HEK293 (cell line): Measurements from ENCODE around the gene FAM89B.

Source experiments
- CTCF ChIA-PET: fragments of 350-600 bp; formaldehyde crosslinking; extraction: SDS; loops from one replicate; lab custom pipeline; 2021; ENCODE audit warnings: antibody characterized with exemption; lab: Yijun Ruan, JAX
- POLR2A ChIA-PET: fragments of 300-600 bp; formaldehyde crosslinking; extraction: SDS; loops from one replicate; lab custom pipeline; 2020; ENCODE audit warnings: antibody characterized with exemption, inconsistent platforms; lab: Yijun Ruan, JAX
- H3K27ac ChIP-seq: fragments of 200-500 bp; sonication (Bioruptor generic); 2 replicates; pipeline ENCODE4 v1.5.1; 2014; ENCODE audit warnings: low read depth, low read length, control low read depth, inconsistent platforms; ENCODE audit errors: extremely low read depth
- H3K36me3 ChIP-seq, 2 experiments: fragments of 200-500 bp in 1 of 2; sonication (Bioruptor generic) in 1 of 2; 1 replicate in 1 of 2; 2 replicates in 1 of 2; pipeline ENCODE4 v1.5.1; 2014 to 2017; ENCODE audit warnings: inconsistent platforms in 2 of 2, low read length in 2 of 2; ENCODE audit not compliant: control insufficient read depth in 2 of 2, insufficient read depth in 1 of 2
- H3K4me1 ChIP-seq: fragments of 200-500 bp; sonication (Bioruptor generic); 2 replicates; pipeline ENCODE4 v1.5.1; 2014; ENCODE audit warnings: mild to moderate bottlenecking, low read length, inconsistent platforms; ENCODE audit not compliant: control insufficient read depth, insufficient read depth
- H3K4me3 ChIP-seq: 2 replicates; pipeline ENCODE4 v1.5.1; 2011; ENCODE audit warnings: low read depth, mild to moderate bottlenecking, control low read depth, low read length, moderate library complexity
- H3K9me3 ChIP-seq: fragments of 200-500 bp; sonication (Bioruptor generic); 2 replicates; pipeline ENCODE4 v1.5.1; 2014; ENCODE audit warnings: low read depth, low read length, inconsistent platforms; ENCODE audit not compliant: control insufficient read depth, insufficient read depth
- EGR2 ChIP-seq: fragments of 450-650 bp; formaldehyde crosslinking; IDR thresholded peaks from 2 replicates; pipeline ENCODE4 v1.5.1; 2016; ENCODE audit warnings: low read depth, missing biosample characterization, missing genetic modification characterization
- FEZF1 ChIP-seq: fragments of 450-650 bp; formaldehyde crosslinking; IDR thresholded peaks from 2 replicates; pipeline ENCODE4 v1.5.1; 2016; ENCODE audit warnings: missing biosample characterization, missing genetic modification characterization
- GLIS2 ChIP-seq: fragments of 450-650 bp; formaldehyde crosslinking; IDR thresholded peaks from 2 replicates; pipeline ENCODE4 v1.5.1; 2016; ENCODE audit warnings: missing biosample characterization, missing genetic modification characterization
- KLF10 ChIP-seq: fragments of 450-650 bp; IDR thresholded peaks from 2 replicates; pipeline ENCODE4 v1.5.1; 2018; ENCODE audit warnings: missing biosample characterization, mild to moderate bottlenecking, missing genetic modification characterization
- RBAK ChIP-seq: fragments of 450-650 bp; formaldehyde crosslinking; IDR thresholded peaks from 2 replicates; pipeline ENCODE4 v1.5.1; 2016; ENCODE audit warnings: missing biosample characterization, missing genetic modification characterization
- SCRT1 ChIP-seq: fragments of 450-650 bp; formaldehyde crosslinking; IDR thresholded peaks from 2 replicates; pipeline ENCODE4 v1.5.1; 2016; ENCODE audit warnings: missing biosample characterization, missing genetic modification characterization, borderline replicate concordance
- SCRT2 ChIP-seq: fragments of 450-650 bp; formaldehyde crosslinking; IDR thresholded peaks from 2 replicates; pipeline ENCODE4 v1.5.1; 2016; ENCODE audit warnings: missing biosample characterization, missing genetic modification characterization
- ZFHX2 ChIP-seq: fragments of 450-650 bp; formaldehyde crosslinking; conservative IDR thresholded peaks from 2 replicates; pipeline ENCODE4 v1.5.1; 2016; ENCODE audit warnings: missing biosample characterization, missing genetic modification characterization
- ZNF155 ChIP-seq: fragments of 450-650 bp; formaldehyde crosslinking; IDR thresholded peaks from 2 replicates; pipeline ENCODE4 v1.5.1; 2016; ENCODE audit warnings: missing biosample characterization, missing genetic modification characterization
- ZNF292 ChIP-seq: fragments of 450-650 bp; formaldehyde crosslinking; IDR thresholded peaks from 2 replicates; pipeline ENCODE4 v1.5.1; 2016; ENCODE audit warnings: low read depth, missing biosample characterization, missing genetic modification characterization, borderline replicate concordance
- ZNF510 ChIP-seq: fragments of 450-650 bp; formaldehyde crosslinking; IDR thresholded peaks from 2 replicates; pipeline ENCODE4 v1.5.1; 2018; ENCODE audit warnings: mild to moderate bottlenecking, missing genetic modification characterization, missing biosample characterization; ENCODE audit not compliant: insufficient replicate concordance
- ZNF558 ChIP-seq: fragments of 450-650 bp; formaldehyde crosslinking; IDR thresholded peaks from 2 replicates; pipeline ENCODE4 v1.5.1; 2016; ENCODE audit warnings: missing biosample characterization, missing genetic modification characterization
- ZNF571 ChIP-seq: fragments of 450-650 bp; formaldehyde crosslinking; IDR thresholded peaks from 2 replicates; pipeline ENCODE4 v1.5.0; 2017; ENCODE audit warnings: missing biosample characterization, missing genetic modification characterization
- ZNF654 ChIP-seq: fragments of 450-650 bp; formaldehyde crosslinking; IDR thresholded peaks from 2 replicates; pipeline ENCODE4 v1.5.1; 2016; ENCODE audit warnings: low read depth, missing biosample characterization, missing genetic modification characterization
- TF ChIP-seq, protein P1 (sequence below): fragments of 450-650 bp; formaldehyde crosslinking; IDR thresholded peaks from 2 replicates; pipeline ENCODE4 v1.5.1; 2017; ENCODE audit warnings: missing biosample characterization, missing genetic modification characterization
- TF ChIP-seq, protein P2 (sequence below): fragments of 450-650 bp; formaldehyde crosslinking; IDR thresholded peaks from 2 replicates; pipeline ENCODE4 v1.5.1; 2016; ENCODE audit warnings: missing biosample characterization, missing genetic modification characterization
- TF ChIP-seq, protein P3 (sequence below): fragments of 450-650 bp; formaldehyde crosslinking; IDR thresholded peaks from 2 replicates; pipeline ENCODE4 v1.5.1; 2016; ENCODE audit warnings: missing biosample characterization, missing genetic modification characterization
- TF ChIP-seq, protein P4 (sequence below): fragments of 450-650 bp; IDR thresholded peaks from 2 replicates; pipeline ENCODE4 v1.5.1; 2018; ENCODE audit warnings: missing biosample characterization, missing genetic modification characterization

The FAM89B gene

DNA sequence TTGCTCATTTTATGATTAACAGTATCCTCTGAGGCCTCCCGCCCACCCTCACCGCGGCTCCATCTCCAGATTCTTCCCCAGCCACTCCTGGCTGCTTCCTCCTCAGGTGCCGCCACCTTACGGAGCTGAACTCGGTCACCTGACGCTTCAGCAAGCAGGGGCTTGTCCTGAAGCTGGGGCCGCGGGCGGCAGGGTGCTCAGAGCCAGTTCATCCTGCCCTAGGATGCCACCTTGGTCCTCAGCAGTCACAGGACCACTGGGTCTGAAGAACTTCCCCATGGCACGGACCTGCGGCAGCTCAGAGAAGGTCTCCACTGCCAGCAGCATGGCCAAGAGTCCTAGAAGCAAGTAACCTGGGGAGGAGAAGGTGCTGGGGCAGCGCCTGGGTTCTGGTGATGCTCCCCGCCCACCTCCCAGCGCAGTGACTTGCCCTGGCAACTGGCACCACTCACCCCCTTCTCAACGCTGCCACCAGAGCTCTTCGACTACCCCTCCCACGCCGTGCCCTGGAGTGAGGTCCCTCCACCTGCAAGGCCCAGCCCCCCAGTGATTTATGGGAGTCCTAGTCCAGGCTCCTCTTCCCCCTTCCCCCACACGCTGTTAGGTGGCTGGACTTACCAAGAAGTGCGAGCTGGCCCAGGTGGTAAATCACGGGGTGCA lies 20.6 kb downstream of the FAM89B start:
- H3K4me3 ChIP-seq, result no peak overlapping the region

DNA sequence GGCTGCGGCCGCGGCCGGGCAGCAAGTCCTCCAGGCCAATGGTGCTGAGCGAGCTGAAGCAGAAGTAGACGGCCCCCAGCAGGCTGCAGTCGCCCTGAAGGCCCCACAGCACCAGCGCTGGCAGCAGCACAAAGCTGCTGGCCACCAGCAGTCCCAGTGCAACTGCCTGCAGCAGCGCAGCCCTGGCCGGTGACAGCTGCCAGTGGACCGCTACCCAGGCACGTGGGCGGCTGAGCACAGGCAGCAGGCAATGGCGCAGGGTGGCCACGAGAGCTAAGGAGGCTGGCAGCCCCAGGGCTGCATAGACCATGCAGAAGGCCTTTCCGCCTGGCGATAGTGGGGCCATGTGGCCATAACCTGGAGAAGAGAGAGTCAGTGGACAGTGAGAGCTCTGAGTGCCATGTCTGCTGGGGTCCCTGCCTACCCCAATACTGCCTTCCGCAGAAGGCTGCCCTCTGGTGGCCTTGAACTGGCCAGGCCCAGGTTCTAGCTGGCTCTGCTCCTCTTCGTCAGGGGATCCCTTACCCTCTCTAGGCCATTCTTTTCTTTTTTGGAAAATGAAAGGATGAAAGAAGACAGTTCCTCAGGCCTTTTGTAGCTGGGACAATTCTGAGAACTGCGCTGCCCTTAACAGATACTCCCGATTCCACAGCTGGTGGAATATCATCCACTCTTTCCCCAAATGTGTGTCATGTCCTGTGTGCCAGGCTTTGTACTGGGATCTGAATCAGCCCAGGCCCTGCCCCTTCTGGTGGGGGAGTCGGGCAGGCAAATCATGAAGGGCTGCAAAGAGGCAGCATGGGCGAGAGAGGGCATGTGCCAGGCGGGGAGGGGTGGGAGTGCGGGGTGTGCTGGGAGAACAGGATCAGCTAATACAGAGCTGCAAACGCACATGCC lies 21.4 kb downstream of the FAM89B start:
- H3K9me3 ChIP-seq, result no peaks in the 10 kb centered on the region
- TF ChIP-seq, protein P1, sequence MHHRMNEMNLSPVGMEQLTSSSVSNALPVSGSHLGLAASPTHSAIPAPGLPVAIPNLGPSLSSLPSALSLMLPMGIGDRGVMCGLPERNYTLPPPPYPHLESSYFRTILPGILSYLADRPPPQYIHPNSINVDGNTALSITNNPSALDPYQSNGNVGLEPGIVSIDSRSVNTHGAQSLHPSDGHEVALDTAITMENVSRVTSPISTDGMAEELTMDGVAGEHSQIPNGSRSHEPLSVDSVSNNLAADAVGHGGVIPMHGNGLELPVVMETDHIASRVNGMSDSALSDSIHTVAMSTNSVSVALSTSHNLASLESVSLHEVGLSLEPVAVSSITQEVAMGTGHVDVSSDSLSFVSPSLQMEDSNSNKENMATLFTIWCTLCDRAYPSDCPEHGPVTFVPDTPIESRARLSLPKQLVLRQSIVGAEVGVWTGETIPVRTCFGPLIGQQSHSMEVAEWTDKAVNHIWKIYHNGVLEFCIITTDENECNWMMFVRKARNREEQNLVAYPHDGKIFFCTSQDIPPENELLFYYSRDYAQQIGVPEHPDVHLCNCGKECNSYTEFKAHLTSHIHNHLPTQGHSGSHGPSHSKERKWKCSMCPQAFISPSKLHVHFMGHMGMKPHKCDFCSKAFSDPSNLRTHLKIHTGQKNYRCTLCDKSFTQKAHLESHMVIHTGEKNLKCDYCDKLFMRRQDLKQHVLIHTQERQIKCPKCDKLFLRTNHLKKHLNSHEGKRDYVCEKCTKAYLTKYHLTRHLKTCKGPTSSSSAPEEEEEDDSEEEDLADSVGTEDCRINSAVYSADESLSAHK (tag by site-specific recombination), result no peak
- TF ChIP-seq FEZF1 (tag by site-specific recombination) (no peak), ZNF558 (tag by site-specific recombination) (no peak), RBAK (tag by site-specific recombination) (no peak), EGR2 (tag by site-specific recombination) (no peak), ZNF571 (tag by site-specific recombination) (no peak), ZNF654 (tag by site-specific recombination) (0 out of 2 replicates have a peak, but pooled peaks have one; percentile 3), GLIS2 (tag by site-specific recombination) (0 out of 2 replicates have a peak, but pooled peaks have one; percentile 17), KLF10 (tag by site-specific recombination) (no peak), ZNF510 (tag by site-specific recombination) (no peak), ZNF155 (no peak), ZFHX2 (tag by site-specific recombination) (peak; percentile 18; the same call in 1 of the 2 replicates)
- TF ChIP-seq, protein P2, sequence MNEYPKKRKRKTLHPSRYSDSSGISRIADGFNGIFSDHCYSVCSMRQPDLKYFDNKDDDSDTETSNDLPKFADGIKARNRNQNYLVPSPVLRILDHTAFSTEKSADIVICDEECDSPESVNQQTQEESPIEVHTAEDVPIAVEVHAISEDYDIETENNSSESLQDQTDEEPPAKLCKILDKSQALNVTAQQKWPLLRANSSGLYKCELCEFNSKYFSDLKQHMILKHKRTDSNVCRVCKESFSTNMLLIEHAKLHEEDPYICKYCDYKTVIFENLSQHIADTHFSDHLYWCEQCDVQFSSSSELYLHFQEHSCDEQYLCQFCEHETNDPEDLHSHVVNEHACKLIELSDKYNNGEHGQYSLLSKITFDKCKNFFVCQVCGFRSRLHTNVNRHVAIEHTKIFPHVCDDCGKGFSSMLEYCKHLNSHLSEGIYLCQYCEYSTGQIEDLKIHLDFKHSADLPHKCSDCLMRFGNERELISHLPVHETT, result no peak
- TF ChIP-seq, protein P3, sequence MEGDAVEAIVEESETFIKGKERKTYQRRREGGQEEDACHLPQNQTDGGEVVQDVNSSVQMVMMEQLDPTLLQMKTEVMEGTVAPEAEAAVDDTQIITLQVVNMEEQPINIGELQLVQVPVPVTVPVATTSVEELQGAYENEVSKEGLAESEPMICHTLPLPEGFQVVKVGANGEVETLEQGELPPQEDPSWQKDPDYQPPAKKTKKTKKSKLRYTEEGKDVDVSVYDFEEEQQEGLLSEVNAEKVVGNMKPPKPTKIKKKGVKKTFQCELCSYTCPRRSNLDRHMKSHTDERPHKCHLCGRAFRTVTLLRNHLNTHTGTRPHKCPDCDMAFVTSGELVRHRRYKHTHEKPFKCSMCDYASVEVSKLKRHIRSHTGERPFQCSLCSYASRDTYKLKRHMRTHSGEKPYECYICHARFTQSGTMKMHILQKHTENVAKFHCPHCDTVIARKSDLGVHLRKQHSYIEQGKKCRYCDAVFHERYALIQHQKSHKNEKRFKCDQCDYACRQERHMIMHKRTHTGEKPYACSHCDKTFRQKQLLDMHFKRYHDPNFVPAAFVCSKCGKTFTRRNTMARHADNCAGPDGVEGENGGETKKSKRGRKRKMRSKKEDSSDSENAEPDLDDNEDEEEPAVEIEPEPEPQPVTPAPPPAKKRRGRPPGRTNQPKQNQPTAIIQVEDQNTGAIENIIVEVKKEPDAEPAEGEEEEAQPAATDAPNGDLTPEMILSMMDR (tag by site-specific recombination), result peak; percentile 68
- TF ChIP-seq, protein P4, sequence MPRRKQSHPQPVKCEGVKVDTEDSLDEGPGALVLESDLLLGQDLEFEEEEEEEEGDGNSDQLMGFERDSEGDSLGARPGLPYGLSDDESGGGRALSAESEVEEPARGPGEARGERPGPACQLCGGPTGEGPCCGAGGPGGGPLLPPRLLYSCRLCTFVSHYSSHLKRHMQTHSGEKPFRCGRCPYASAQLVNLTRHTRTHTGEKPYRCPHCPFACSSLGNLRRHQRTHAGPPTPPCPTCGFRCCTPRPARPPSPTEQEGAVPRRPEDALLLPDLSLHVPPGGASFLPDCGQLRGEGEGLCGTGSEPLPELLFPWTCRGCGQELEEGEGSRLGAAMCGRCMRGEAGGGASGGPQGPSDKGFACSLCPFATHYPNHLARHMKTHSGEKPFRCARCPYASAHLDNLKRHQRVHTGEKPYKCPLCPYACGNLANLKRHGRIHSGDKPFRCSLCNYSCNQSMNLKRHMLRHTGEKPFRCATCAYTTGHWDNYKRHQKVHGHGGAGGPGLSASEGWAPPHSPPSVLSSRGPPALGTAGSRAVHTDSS, result 0 out of 2 replicates have a peak, but pooled peaks have one; percentile 24
- no peaks in the 10 kb centered on the region for H3K4me1 ChIP-seq
- no peak overlapping the region for H3K27ac ChIP-seq
- CTCF ChIA-PET, result interaction anchor here (0.6 to 4.1 kb wide), 25 partner anchors 8 to 1011 kb away, joined by 3 to 46 read pairs (median 4); partner anchors contain the start of genes EHBP1L1, FAM89B, MAP3K11 and PCNX3
- H3K4me3 ChIP-seq, result no peak overlapping the region
- POLR2A ChIA-PET, result interaction anchor here (1.1 to 2.0 kb wide), 5 partner anchors 9 to 119 kb away, joined by 3 to 8 read pairs (median 6); partner anchors contain the start of genes FAM89B, KAT5 and PCNX3
- peaks cover 0 to 14% of the 10 kb centered on the region in 2 experiments; a peak in 1 of 3 replicates for H3K36me3 ChIP-seq

More for the DNA sequence above, 20.6 kb downstream of the FAM89B start:
- ChIA-PET POLR2A (interaction anchor here (1.1 to 2.0 kb wide), 4 partner anchors 10 to 22 kb away, joined by 3 to 8 read pairs (median 6); partner anchors contain the start of genes FAM89B and PCNX3), CTCF (interaction anchor here (0.6 to 4.1 kb wide), 19 partner anchors 11 to 519 kb away, joined by 3 to 46 read pairs (median 6); partner anchors contain the start of genes EHBP1L1, FAM89B, MAP3K11 and PCNX3)
- H3K9me3 ChIP-seq, result no peaks in the 10 kb centered on the region
- H3K27ac ChIP-seq, result no peak overlapping the region
- TF ChIP-seq SCRT2 (tag by site-specific recombination) (peak; percentile 72), SCRT1 (tag by site-specific recombination) (0 out of 2 replicates have a peak, but pooled peaks have one; percentile 65), ZNF292 (tag by site-specific recombination) (no peak)
- no peaks in the 10 kb centered on the region for H3K4me1 ChIP-seq
- peaks cover 0 to 7% of the 10 kb centered on the region in 2 experiments; a peak in 1 of 3 replicates for H3K36me3 ChIP-seq
